Upper lobe of left lung (tissue), 4 donors: ENCODE data around the gene ZNF611.

Experiments
- EP300 ChIP-seq, 4 donors: sonication (generic); formaldehyde crosslinking; IDR thresholded peaks; one replicate each; pipeline ENCODE4 v1.5.1; 2017; ENCODE audit warnings: antibody characterized with exemption in 4 of 4, control low read depth in 2 of 4
- POLR2A ChIP-seq, 4 donors: fragments of 450-650 bp; IDR thresholded peaks; one replicate each; pipeline ENCODE4 v1.5.1; 2016 to 2017; ENCODE audit warnings: antibody characterized with exemption in 4 of 4, mild to moderate bottlenecking in 2 of 4
- POLR2AphosphoS5 ChIP-seq, 2 donors: sonication (generic); formaldehyde crosslinking; IDR thresholded peaks; one replicate each; pipeline ENCODE4 v1.5.1; 2017; ENCODE audit warnings: antibody characterized with exemption in 2 of 2
- TF ChIP-seq, protein P1 (sequence below), 6 experiments: fragments of 450-650 bp in 4 of 6; fragments of 200-600 bp in 2 of 6; sonication (generic) in 2 of 6; IDR thresholded peaks; one replicate each; pipeline ENCODE4 v1.5.1; 2016 to 2019; ENCODE audit warnings: antibody characterized with exemption in 6 of 6

DNA sequence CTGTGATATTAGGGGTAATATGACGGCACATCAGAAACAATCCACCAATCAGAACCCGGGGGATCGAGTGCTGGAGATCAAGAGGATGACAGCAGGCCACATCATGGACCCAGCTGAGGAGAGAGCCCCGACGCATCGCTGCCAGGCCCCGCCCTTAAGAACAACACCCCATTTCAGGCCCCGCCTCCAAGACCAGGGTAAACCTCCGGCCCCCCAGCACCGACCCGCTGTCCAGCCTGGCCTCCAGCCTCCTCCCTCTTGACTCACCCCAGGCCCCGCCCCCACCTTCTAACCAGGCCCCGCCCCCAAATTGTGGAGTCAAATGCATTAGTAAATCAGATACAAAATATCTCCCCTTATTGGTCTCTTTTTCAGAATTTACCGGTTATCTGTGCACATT lies 4.7 kb upstream of the ZNF611 start:
- TF ChIP-seq, protein P1, sequence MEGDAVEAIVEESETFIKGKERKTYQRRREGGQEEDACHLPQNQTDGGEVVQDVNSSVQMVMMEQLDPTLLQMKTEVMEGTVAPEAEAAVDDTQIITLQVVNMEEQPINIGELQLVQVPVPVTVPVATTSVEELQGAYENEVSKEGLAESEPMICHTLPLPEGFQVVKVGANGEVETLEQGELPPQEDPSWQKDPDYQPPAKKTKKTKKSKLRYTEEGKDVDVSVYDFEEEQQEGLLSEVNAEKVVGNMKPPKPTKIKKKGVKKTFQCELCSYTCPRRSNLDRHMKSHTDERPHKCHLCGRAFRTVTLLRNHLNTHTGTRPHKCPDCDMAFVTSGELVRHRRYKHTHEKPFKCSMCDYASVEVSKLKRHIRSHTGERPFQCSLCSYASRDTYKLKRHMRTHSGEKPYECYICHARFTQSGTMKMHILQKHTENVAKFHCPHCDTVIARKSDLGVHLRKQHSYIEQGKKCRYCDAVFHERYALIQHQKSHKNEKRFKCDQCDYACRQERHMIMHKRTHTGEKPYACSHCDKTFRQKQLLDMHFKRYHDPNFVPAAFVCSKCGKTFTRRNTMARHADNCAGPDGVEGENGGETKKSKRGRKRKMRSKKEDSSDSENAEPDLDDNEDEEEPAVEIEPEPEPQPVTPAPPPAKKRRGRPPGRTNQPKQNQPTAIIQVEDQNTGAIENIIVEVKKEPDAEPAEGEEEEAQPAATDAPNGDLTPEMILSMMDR (IDR thresholded peaks at IDR 0.05): no peak
- TF ChIP-seq EP300 (IDR thresholded peaks at IDR 0.05) (no peak), POLR2A (IDR thresholded peaks at IDR 0.05) (no peak), POLR2AphosphoS5 (IDR thresholded peaks at IDR 0.05) (no peak)
